Measurements from ENCODE around the gene PCDH9.

The PCDH9 gene

DNA sequence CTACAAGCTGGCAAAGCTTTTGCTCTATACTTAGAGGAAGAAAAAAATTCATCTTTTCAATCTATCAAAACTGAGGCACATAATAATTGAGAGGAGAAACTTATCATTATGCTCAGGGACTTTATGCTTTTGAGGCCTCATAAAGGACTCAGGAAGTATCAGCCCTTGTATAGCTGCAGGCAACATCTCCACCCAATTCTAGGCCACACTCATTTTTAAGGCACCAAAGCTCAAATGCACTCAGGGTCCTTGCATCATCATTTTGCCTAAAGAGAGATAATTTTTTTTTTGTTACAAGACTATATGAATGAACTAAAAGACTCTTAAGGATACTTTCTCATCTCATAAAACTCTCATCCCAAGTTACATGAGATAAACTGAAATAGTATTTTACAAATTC is 78.5 kb downstream of the PCDH9 start:
- no peak overlapping the region for H3K4me3 ChIP-seq (ENCODE audit: low read depth, low read length)
- H3K4me2 ChIP-seq (ENCODE audit: low read length) = no peak overlapping the region
- H3K79me2 ChIP-seq (ENCODE audit: control insufficient read depth, insufficient read depth, low read length, poor library complexity) = no peaks in the 10 kb centered on the region
- no peak overlapping the region for H3K27ac ChIP-seq (ENCODE audit: low read depth, low read length)
- H3K23ac ChIP-seq (ENCODE audit: low read length) = no peak overlapping the region
- H3K79me1 ChIP-seq (ENCODE audit: low read length) = no peaks in the 10 kb centered on the region
- H2BK12ac ChIP-seq (ENCODE audit: low read length) = no peak overlapping the region
- H4K12ac ChIP-seq (ENCODE audit: low read depth, low read length) = no peak overlapping the region
- no peaks in the 10 kb centered on the region for H3K27me3 ChIP-seq (ENCODE audit: insufficient read depth, low read length)
- H3K4ac ChIP-seq (ENCODE audit: low read depth, low read length) = no peak overlapping the region
- no peaks in the 10 kb centered on the region for H3K4me1 ChIP-seq (ENCODE audit: control insufficient read depth in 1 of 2, insufficient read depth in 2 of 2, low read length in 2 of 2)
- H2BK5ac ChIP-seq (ENCODE audit: low read depth, low read length, poor library complexity) = no peak overlapping the region
- DNase-seq = no peak
- H4K91ac ChIP-seq (ENCODE audit: low read depth, low read length) = no peak overlapping the region
- no peaks in the 10 kb centered on the region for H3K9me3 ChIP-seq (ENCODE audit: insufficient read depth, low read depth, low read length)
- no peak overlapping the region for H2AK5ac ChIP-seq (ENCODE audit: low read length)
- H3K18ac ChIP-seq (ENCODE audit: low read length) = no peak overlapping the region
- no peak overlapping the region for H3K14ac ChIP-seq (ENCODE audit: low read length)
- no peaks in the 10 kb centered on the region for H3K36me3 ChIP-seq (ENCODE audit: control insufficient read depth in 1 of 2, insufficient read depth in 2 of 2, low read length in 2 of 2)
- H4K8ac ChIP-seq (ENCODE audit: low read depth, low read length) = no peak overlapping the region
- no peak overlapping the region for H3K9ac ChIP-seq (ENCODE audit: low read length)
- no peak overlapping the region for H2BK120ac ChIP-seq (ENCODE audit: insufficient read depth, low read length, poor library complexity)
- H2AFZ ChIP-seq (ENCODE audit: insufficient read depth, low read length, poor library complexity) = no peak overlapping the region

GRCh38 chr13:67150608-67151007 is 79.5 kb downstream of the PCDH9 start:
- Histone ChIP-seq H3K79me1 (ENCODE audit: low read length) (no peaks in the 10 kb centered on the region), H3K36me3 (ENCODE audit: control insufficient read depth in 1 of 2, insufficient read depth in 2 of 2, low read length in 2 of 2) (no peaks in the 10 kb centered on the region), H3K27me3 (ENCODE audit: insufficient read depth, low read length) (no peaks in the 10 kb centered on the region), H4K12ac (ENCODE audit: low read depth, low read length) (no peak overlapping the region), H3K4ac (ENCODE audit: low read depth, low read length) (no peak overlapping the region), H2AFZ (ENCODE audit: insufficient read depth, low read length, poor library complexity) (no peak overlapping the region), H3K9me3 (ENCODE audit: insufficient read depth, low read depth, low read length) (no peaks in the 10 kb centered on the region), H3K14ac (ENCODE audit: low read length) (no peak overlapping the region), H3K23ac (ENCODE audit: low read length) (no peak overlapping the region), H2BK120ac (ENCODE audit: insufficient read depth, low read length, poor library complexity) (no peak overlapping the region), H3K4me1 (ENCODE audit: control insufficient read depth in 1 of 2, insufficient read depth in 2 of 2, low read length in 2 of 2) (no peaks in the 10 kb centered on the region), H3K4me3 (ENCODE audit: low read depth, low read length) (no peak overlapping the region), H2AK5ac (ENCODE audit: low read length) (no peak overlapping the region), H4K8ac (ENCODE audit: low read depth, low read length) (no peak overlapping the region), H3K9ac (ENCODE audit: low read length) (no peak overlapping the region), H3K18ac (ENCODE audit: low read length) (no peak overlapping the region), H4K91ac (ENCODE audit: low read depth, low read length) (no peak overlapping the region), H2BK5ac (ENCODE audit: low read depth, low read length, poor library complexity) (no peak overlapping the region), H3K79me2 (ENCODE audit: control insufficient read depth, insufficient read depth, low read length, poor library complexity) (no peaks in the 10 kb centered on the region), H3K4me2 (ENCODE audit: low read length) (no peak overlapping the region), H3K27ac (ENCODE audit: low read depth, low read length) (no peak overlapping the region), H2BK12ac (ENCODE audit: low read length) (no peak overlapping the region)
- no CpG with 5 or more reads among the region's 1 CpG for WGBS (ENCODE audit: extremely low coverage, insufficient coverage, insufficient read length)
- no peak for DNase-seq

- no peak overlapping the region for H3K27ac ChIP-seq (ENCODE audit: low read depth, low read length)
- H3K27me3 ChIP-seq (ENCODE audit: insufficient read depth, low read length) = no peaks in the 10 kb centered on the region
- H2AK5ac ChIP-seq (ENCODE audit: low read length) = no peak overlapping the region
- H3K36me3 ChIP-seq (ENCODE audit: control insufficient read depth in 1 of 2, insufficient read depth in 2 of 2, low read length in 2 of 2) = no peaks in the 10 kb centered on the region
- WGBS (ENCODE audit: extremely low coverage, insufficient coverage, insufficient read length) = no CpG with 5 or more reads among the region's 2 CpGs
- no peak overlapping the region for H4K8ac ChIP-seq (ENCODE audit: low read depth, low read length)
- H3K4me2 ChIP-seq (ENCODE audit: low read length) = no peak overlapping the region
- no peak overlapping the region for H3K23ac ChIP-seq (ENCODE audit: low read length)
- H4K12ac ChIP-seq (ENCODE audit: low read depth, low read length) = no peak overlapping the region
- H3K4me3 ChIP-seq (ENCODE audit: low read depth, low read length) = no peak overlapping the region
- H3K14ac ChIP-seq (ENCODE audit: low read length) = no peak overlapping the region
- no peak overlapping the region for H2AFZ ChIP-seq (ENCODE audit: insufficient read depth, low read length, poor library complexity)
- no peaks in the 10 kb centered on the region for H3K79me2 ChIP-seq (ENCODE audit: control insufficient read depth, insufficient read depth, low read length, poor library complexity)
- H3K18ac ChIP-seq (ENCODE audit: low read length) = no peak overlapping the region
- no peaks in the 10 kb centered on the region for H3K79me1 ChIP-seq (ENCODE audit: low read length)
- no peak for DNase-seq
- H2BK5ac ChIP-seq (ENCODE audit: low read depth, low read length, poor library complexity) = no peak overlapping the region
- H3K4me1 ChIP-seq (ENCODE audit: control insufficient read depth in 1 of 2, insufficient read depth in 2 of 2, low read length in 2 of 2) = no peaks in the 10 kb centered on the region
- no peak overlapping the region for H3K9ac ChIP-seq (ENCODE audit: low read length)
- H2BK120ac ChIP-seq (ENCODE audit: insufficient read depth, low read length, poor library complexity) = no peak overlapping the region
- no peak overlapping the region for H2BK12ac ChIP-seq (ENCODE audit: low read length)
- H3K9me3 ChIP-seq (ENCODE audit: insufficient read depth, low read depth, low read length) = no peaks in the 10 kb centered on the region
- no peak overlapping the region for H3K4ac ChIP-seq (ENCODE audit: low read depth, low read length)
- H4K91ac ChIP-seq (ENCODE audit: low read depth, low read length) = no peak overlapping the region
Measured at GRCh38 chr13:67148161-67148571, 82.0 kb downstream of the PCDH9 start.

- H2BK5ac ChIP-seq (ENCODE audit: low read depth, low read length, poor library complexity) = no peak overlapping the region
- no peak overlapping the region for H2BK120ac ChIP-seq (ENCODE audit: insufficient read depth, low read length, poor library complexity)
- H3K79me2 ChIP-seq (ENCODE audit: control insufficient read depth, insufficient read depth, low read length, poor library complexity) = no peaks in the 10 kb centered on the region
- H3K36me3 ChIP-seq (ENCODE audit: control insufficient read depth in 1 of 2, insufficient read depth in 2 of 2, low read length in 2 of 2) = no peaks in the 10 kb centered on the region
- H3K27me3 ChIP-seq (ENCODE audit: insufficient read depth, low read length) = no peaks in the 10 kb centered on the region
- no peak overlapping the region for H3K4me3 ChIP-seq (ENCODE audit: low read depth, low read length)
- H3K4me2 ChIP-seq (ENCODE audit: low read length) = no peak overlapping the region
- no peak for DNase-seq
- H3K18ac ChIP-seq (ENCODE audit: low read length) = no peak overlapping the region
- no peak overlapping the region for H3K4ac ChIP-seq (ENCODE audit: low read depth, low read length)
- H4K8ac ChIP-seq (ENCODE audit: low read depth, low read length) = no peak overlapping the region
- no peak overlapping the region for H3K27ac ChIP-seq (ENCODE audit: low read depth, low read length)
- no peaks in the 10 kb centered on the region for H3K79me1 ChIP-seq (ENCODE audit: low read length)
- no peaks in the 10 kb centered on the region for H3K9me3 ChIP-seq (ENCODE audit: insufficient read depth, low read depth, low read length)
- no peak overlapping the region for H2AFZ ChIP-seq (ENCODE audit: insufficient read depth, low read length, poor library complexity)
- H4K91ac ChIP-seq (ENCODE audit: low read depth, low read length) = no peak overlapping the region
- H2BK12ac ChIP-seq (ENCODE audit: low read length) = no peak overlapping the region
- H3K23ac ChIP-seq (ENCODE audit: low read length) = no peak overlapping the region
- no peak overlapping the region for H4K12ac ChIP-seq (ENCODE audit: low read depth, low read length)
- no peak overlapping the region for H2AK5ac ChIP-seq (ENCODE audit: low read length)
- WGBS (ENCODE audit: extremely low coverage, insufficient coverage, insufficient read length) = no CpG with 5 or more reads among the region's 6 CpGs
- no peaks in the 10 kb centered on the region for H3K4me1 ChIP-seq (ENCODE audit: control insufficient read depth in 1 of 2, insufficient read depth in 2 of 2, low read length in 2 of 2)
- H3K9ac ChIP-seq (ENCODE audit: low read length) = no peak overlapping the region
- no peak overlapping the region for H3K14ac ChIP-seq (ENCODE audit: low read length)
Measured at GRCh38 chr13:67147342-67148133, 82.6 kb downstream of the PCDH9 start.

Data from trophoblast cell (in vitro differentiated cells and primary cell).